Naive B cell (primary cell): ENCODE results near the gene CXCR2. TPM values are rescaled to one million over a fixed set of nuclear protein-coding genes. Genes with fewer than 3 reads are reported as not detected.

ENCODE experiments used
- ATAC-seq, 2 donors: fragments of 150-1000 bp; cut with Tn5 transposase; 2 replicates each; pipeline ENCODE4 v1.10.0; 2021; ENCODE audit warnings: low read depth in 2 of 2, mild to moderate bottlenecking in 2 of 2, moderate library complexity in 2 of 2
- DNase-seq: peaks from one replicate; pipeline ENCODE4 v3.0.0; 2022
- H3K27ac Mint-ChIP-seq, 6 donors: one replicate each; pipeline ENCODE4 v1.8.0; 2020 to 2022; ENCODE audit warnings: mild to moderate bottlenecking in 6 of 6, mixed read lengths in 6 of 6, moderate library complexity in 5 of 6, inconsistent platforms in 2 of 6
- H3K27me3 Mint-ChIP-seq, 3 donors: one replicate each; pipeline ENCODE4 v1.8.0; 2021 to 2022; ENCODE audit warnings: mixed read lengths in 3 of 3, mild to moderate bottlenecking in 1 of 3
- H3K36me3 Mint-ChIP-seq, 2 donors: one replicate each; pipeline ENCODE4 v1.8.0; 2020 to 2022; ENCODE audit warnings: mixed read lengths in 2 of 2, inconsistent platforms in 1 of 2, mild to moderate bottlenecking in 1 of 2
- H3K4me1 Mint-ChIP-seq, 3 donors: one replicate each; pipeline ENCODE4 v1.8.0; 2020 to 2022; ENCODE audit warnings: mixed read lengths in 3 of 3, inconsistent platforms in 1 of 3, mild to moderate bottlenecking in 1 of 3, moderate library complexity in 1 of 3
- H3K4me3 Mint-ChIP-seq, 8 donors: one replicate each; pipeline ENCODE4 v1.8.0; 2020 to 2022; ENCODE audit warnings: mild to moderate bottlenecking in 8 of 8, mixed read lengths in 8 of 8, moderate library complexity in 8 of 8, inconsistent platforms in 2 of 8
- H3K9me3 Mint-ChIP-seq, 7 donors: one replicate each; pipeline ENCODE4 v1.8.0; 2020 to 2022; ENCODE audit warnings: mixed read lengths in 7 of 7, mild to moderate bottlenecking in 5 of 7, inconsistent platforms in 2 of 7, moderate library complexity in 1 of 7
- polyA plus RNA-seq, 6 donors: library from polyadenylated mRNA; unstranded; fragments of 300-500 nt; fragmentation: Illumina TruSeq; gene quantifications; one replicate each; pipeline ENCODE4 v1.2.3, GENCODE V29; 2021; ENCODE audit warnings: low read depth in 6 of 6

The CXCR2 gene
- polyA plus RNA-seq, 6 donors from 2014 or later, result 0.36 to 2.3 (median 1.3) TPM; not detected in 2

GRCh38 chr2:218145124-218145523 lies 19.3 kb downstream of the CXCR2 start:
- Mint-ChIP-seq H3K36me3 (peaks cover 0 to 15% of the 10 kb centered on the region in 2 donors), H3K4me1 (peaks cover 11 to 12% (median 12%) of the 10 kb centered on the region in 3 donors), H3K27me3 (peaks cover 20 to 30% (median 24%) of the 10 kb centered on the region in 3 donors), H3K9me3 (peaks cover 2 to 14% (median 7%) of the 10 kb centered on the region in 7 donors), H3K27ac (no peak overlapping the region), H3K4me3 (no peak overlapping the region)
- DNase-seq, result no peak
- ATAC-seq, result no peak

- Mint-ChIP-seq H3K36me3 (peaks cover 0 to 15% of the 10 kb centered on the region in 2 donors), H3K27ac (no peak overlapping the region), H3K4me3 (no peak overlapping the region), H3K9me3 (peaks cover 2 to 14% (median 7%) of the 10 kb centered on the region in 7 donors), H3K27me3 (peaks cover 20 to 30% (median 23%) of the 10 kb centered on the region in 3 donors), H3K4me1 (peaks cover 12 to 15% (median 15%) of the 10 kb centered on the region in 3 donors)
- ATAC-seq (no peak), DNase-seq (no peak)
Observed at GRCh38 chr2:218146056-218146455, 20.2 kb downstream of the CXCR2 start.

GRCh38 chr2:218149098-218149497 lies 23.3 kb downstream of the CXCR2 start:
- Mint-ChIP-seq H3K27ac (peak overlapping the region in 2 of 6 donors; percentile 1 to 33), H3K9me3 (peaks cover 0 to 9% (median 3%) of the 10 kb centered on the region in 7 donors), H3K36me3 (peaks cover 0 to 15% of the 10 kb centered on the region in 2 donors), H3K4me3 (no peak overlapping the region), H3K4me1 (peaks cover 12 to 15% (median 15%) of the 10 kb centered on the region in 3 donors), H3K27me3 (peaks cover 10 to 33% (median 28%) of the 10 kb centered on the region in 3 donors)
- DNase-seq (no peak), ATAC-seq (no peak)

- Mint-ChIP-seq H3K4me1 (peaks cover 12 to 15% (median 15%) of the 10 kb centered on the region in 3 donors), H3K27me3 (peaks cover 10 to 40% (median 25%) of the 10 kb centered on the region in 3 donors), H3K27ac (peak overlapping the region in 3 of 6 donors; percentile 1 to 39 (median 33)), H3K9me3 (peaks cover 0 to 4% (median 1%) of the 10 kb centered on the region in 7 donors), H3K36me3 (peaks cover 0 to 10% of the 10 kb centered on the region in 2 donors), H3K4me3 (no peak overlapping the region)
- ATAC-seq (peak; percentile 67 to 80), DNase-seq (no peak)
Observed at GRCh38 chr2:218149848-218150440, 24.1 kb downstream of the CXCR2 start.

- Mint-ChIP-seq H3K4me1 (peaks cover 12 to 15% (median 15%) of the 10 kb centered on the region in 3 donors), H3K27me3 (peaks cover 5 to 37% (median 22%) of the 10 kb centered on the region in 3 donors), H3K9me3 (no peaks in the 10 kb centered on the region), H3K4me3 (no peak overlapping the region), H3K27ac (no peak overlapping the region), H3K36me3 (no peaks in the 10 kb centered on the region)
- DNase-seq (no peak), ATAC-seq (no peak)
Observed at GRCh38 chr2:218152172-218152571, 26.3 kb downstream of the CXCR2 start.

GRCh38 chr2:218152777-218153176 lies 26.9 kb downstream of the CXCR2 start:
- Mint-ChIP-seq H3K27me3 (peaks cover 10 to 37% (median 22%) of the 10 kb centered on the region in 3 donors), H3K4me1 (peaks cover 12 to 15% (median 15%) of the 10 kb centered on the region in 3 donors), H3K9me3 (peaks cover 0 to 4% (median 0%) of the 10 kb centered on the region in 7 donors), H3K27ac (no peak overlapping the region), H3K4me3 (no peak overlapping the region), H3K36me3 (no peaks in the 10 kb centered on the region)
- DNase-seq (no peak), ATAC-seq (no peak)

GRCh38 chr2:218155953-218156479 lies 30.2 kb downstream of the CXCR2 start:
- H3K4me3 Mint-ChIP-seq, result no peak overlapping the region

GRCh38 chr2:218161644-218162043 lies 35.8 kb downstream of the CXCR2 start:
- peaks cover 3 to 4% (median 3%) of the 10 kb centered on the region in 3 donors for H3K4me1 Mint-ChIP-seq
- ATAC-seq (no peak), DNase-seq (no peak)
- H3K36me3 Mint-ChIP-seq, result no peaks in the 10 kb centered on the region
- peaks cover 36 to 57% (median 42%) of the 10 kb centered on the region in 3 donors for H3K27me3 Mint-ChIP-seq
- H3K4me3 Mint-ChIP-seq, result no peak overlapping the region
- H3K9me3 Mint-ChIP-seq, result peaks cover 0 to 4% (median 0%) of the 10 kb centered on the region in 7 donors
- H3K27ac Mint-ChIP-seq, result no peak overlapping the region

More at GRCh38 chr2:218155953-218156479, 30.2 kb downstream of the CXCR2 start:
- DNase-seq (no peak), ATAC-seq (no peak)
- Mint-ChIP-seq H3K4me1 (no peaks in the 10 kb centered on the region), H3K27ac (no peak overlapping the region), H3K27me3 (peaks cover 24 to 46% (median 40%) of the 10 kb centered on the region in 3 donors), H3K36me3 (no peaks in the 10 kb centered on the region), H3K9me3 (peaks cover 0 to 4% (median 0%) of the 10 kb centered on the region in 7 donors)

- no peak for DNase-seq
- peaks cover 31 to 57% (median 42%) of the 10 kb centered on the region in 3 donors for H3K27me3 Mint-ChIP-seq
- no peaks in the 10 kb centered on the region for H3K9me3 Mint-ChIP-seq
- peak overlapping the region in 1 of 8 donors; percentile 23 for H3K4me3 Mint-ChIP-seq
- no peak for ATAC-seq
- H3K36me3 Mint-ChIP-seq, result no peaks in the 10 kb centered on the region
- H3K4me1 Mint-ChIP-seq, result peaks cover 8 to 12% (median 10%) of the 10 kb centered on the region in 3 donors
- peak overlapping the region in 1 of 6 donors; percentile 61 for H3K27ac Mint-ChIP-seq
Observed at GRCh38 chr2:218162814-218163213, 37.0 kb downstream of the CXCR2 start.

- no peaks in the 10 kb centered on the region for H3K36me3 Mint-ChIP-seq
- H3K4me1 Mint-ChIP-seq, result peaks cover 14 to 18% (median 17%) of the 10 kb centered on the region in 3 donors
- peaks cover 28 to 49% (median 43%) of the 10 kb centered on the region in 3 donors for H3K27me3 Mint-ChIP-seq
- ATAC-seq (peak; percentile 81), DNase-seq (peak; percentile 16)
- peak within 1 kb of the TSS in 3 of 6 donors; percentile 25 to 47 (median 40) for H3K27ac Mint-ChIP-seq
- peak within 1 kb of the TSS in 5 of 8 donors; percentile 28 to 60 (median 49) for H3K4me3 Mint-ChIP-seq
- H3K9me3 Mint-ChIP-seq, result no peaks in the 10 kb centered on the region
Observed at GRCh38 chr2:218166791-218167190, 41.0 kb downstream of the CXCR2 start, which contains the start of gene CXCR1. Gene CXCR1, minus strand, starts transcription at chr2:218166962. Its CDS starts 1,751 bp downstream, at chr2:218165211.

- Mint-ChIP-seq H3K9me3 (no peaks in the 10 kb centered on the region), H3K4me1 (peaks cover 14 to 18% (median 17%) of the 10 kb centered on the region in 3 donors), H3K27me3 (peaks cover 22 to 42% (median 35%) of the 10 kb centered on the region in 3 donors), H3K36me3 (no peaks in the 10 kb centered on the region), H3K27ac (peak overlapping the region in 1 of 6 donors; percentile 37), H3K4me3 (no peak overlapping the region)
- ATAC-seq (no peak), DNase-seq (no peak)
Observed at GRCh38 chr2:218168016-218168415, 42.2 kb downstream of the CXCR2 start.

- Mint-ChIP-seq H3K36me3 (no peaks in the 10 kb centered on the region), H3K4me1 (peaks cover 14 to 18% (median 17%) of the 10 kb centered on the region in 3 donors), H3K27ac (peak overlapping the region in 1 of 6 donors; percentile 52), H3K9me3 (no peaks in the 10 kb centered on the region), H3K4me3 (no peak overlapping the region), H3K27me3 (peaks cover 20 to 35% (median 27%) of the 10 kb centered on the region in 3 donors)
- DNase-seq, result peak; percentile 60
- ATAC-seq, result peak; percentile 82 to 85
Observed at GRCh38 chr2:218168635-218169462, 43.0 kb downstream of the CXCR2 start.
